Heart left ventricle (tissue), 16 donors: ENCODE measurements around the gene THADA. TPM values are rescaled to one million over a fixed set of nuclear protein-coding genes. Genes with fewer than 3 reads are reported as not detected.
A peak's percentile ranks its signal among the peaks of the same experiment; 100 is the strongest.

Experiments used
- ATAC-seq, 4 donors: fragments of 200-7000 bp; cut with Tn5 transposase; one replicate each; pipeline ENCODE4 v1.9.1; 2020 to 2022; ENCODE audit warnings: moderate library complexity in 4 of 4, mild to moderate bottlenecking in 3 of 4, moderate number of reproducible peaks in 1 of 4
- DNase-seq, 5 donors: peaks; one replicate each; pipeline ENCODE4 v3.0.0-alpha.2; 2020
- H3K27ac ChIP-seq, 12 donors: fragments of 200-600 bp; sonication (generic) in 4 of 12; one replicate each; pipeline versions ENCODE4 v1.5.0 to v1.8.0; 2016 to 2022; ENCODE audit warnings: mild to moderate bottlenecking in 2 of 12
- H3K27me3 ChIP-seq, 9 donors: fragments of 200-600 bp; sonication (generic) in 2 of 9; one replicate each; pipeline versions ENCODE4 v1.5.1 to v1.8.0; 2016 to 2022; ENCODE audit warnings: mild to moderate bottlenecking in 3 of 9
- H3K36me3 ChIP-seq, 9 donors: fragments of 200-600 bp; sonication (generic) in 2 of 9; one replicate each; pipeline versions ENCODE4 v1.5.0 to v1.8.0; 2018 to 2022; ENCODE audit warnings: mild to moderate bottlenecking in 2 of 9
- H3K4me1 ChIP-seq, 12 donors: fragments of 200-600 bp; sonication (generic) in 4 of 12; one replicate each; pipeline versions ENCODE4 v1.5.0 to v1.8.0; 2016 to 2022; ENCODE audit warnings: mild to moderate bottlenecking in 3 of 12
- H3K4me3 ChIP-seq, 12 donors: fragments of 200-600 bp; sonication (generic) in 4 of 12; one replicate each; pipeline versions ENCODE4 v1.5.0 to v1.8.0; 2017 to 2022; ENCODE audit warnings: mild to moderate bottlenecking in 9 of 12, moderate library complexity in 4 of 12
- H3K9me3 ChIP-seq, 12 donors: fragments of 200-600 bp; sonication (generic) in 4 of 12; one replicate each; pipeline versions ENCODE4 v1.5.0 to v1.8.0; 2016 to 2022; ENCODE audit warnings: mild to moderate bottlenecking in 1 of 12
- POLR2A ChIP-seq, 2 donors: fragments of 450-650 bp; IDR thresholded peaks; one replicate each; pipeline ENCODE4 v1.6.1; 2017; ENCODE audit warnings: antibody characterized with exemption in 2 of 2, mild to moderate bottlenecking in 2 of 2, moderate library complexity in 2 of 2
- WGBS, 4 donors: extraction: QIAGEN DNeasy Blood & Tissue Kit in 2 of 4; methylation state at CpG; one replicate each; pipeline versions ENCODE4 v1.1.5 to v1.1.7; 2013 to 2018; 5-methylcytosine and 5-hydroxymethylcytosine counted together
- intact Hi-C, 10 donors: fragments of 100-400 bp; cut with DNase I; formaldehyde crosslinking; loops; one replicate each; pipeline versions ENCODE4 v1.11.1 to v1.14.2; 2022
- polyA plus RNA-seq, 2 donors: library from polyadenylated mRNA; stranded (reverse); fragments of 200-250 nt; gene quantifications; one replicate each; pipeline ENCODE4 v1.2.3, GENCODE V29; 2013
- total RNA-seq, 9 donors: library from RNA; depleted of rRNA in 2 of 9; stranded (reverse); fragments of >200 nt in 2 of 9; fragmentation: NEBNext Ultra II Directional in 3 of 9; extraction: Animal tissue kit (Norgen Biotek cat#: 25700) in 3 of 9; gene quantifications; one replicate each; pipeline versions ENCODE4 v1.1.0 to v1.2.4, GENCODE V29; 2016 to 2023
- TF ChIP-seq, protein P1 (sequence below), 12 donors: fragments of 200-600 bp; sonication (generic) in 4 of 12; IDR thresholded peaks; one replicate each; pipeline versions ENCODE4 v1.5.0 to v1.8.0; 2018 to 2022; ENCODE audit warnings: antibody characterized with exemption in 12 of 12, mild to moderate bottlenecking in 5 of 12
- donor health status: ischemic (EF 13 %, LVEDD 7.1; RV severe dilation, severe dysfunction).
- donor health status: healthy with polysubstance abuse.
- donor health status: DM: no; HTN: yes; CAD: no.
- donor health status: DM: no; HTN: no; CAD: no.
- donor health status: ischemic (EF 25% LVEDD 6.9; RV normal size, moderate dysfunction).
- donor health status: ischemic (EF 25% LVEDD 5.7; RV mildly dilated, moderate dysfunction).
- donor health status: healthy.
- donor health status: DM: yes; HTN: yes; CAD: no.
- donor health status: ischemic (EF 35%, LVEDD 5.7; RV mildly dilated, moderate dysfunction).
- donor health status: nonischemic (EF 11% LVEDD 7.7; RV severe dilation, severe dysfunction).
- donor health status: DM: yes; HTN: yes; CAD: no.
- donor health status: PGD.
- donor health status: ischemic (EF 29% LVEDD 5.4; RV normal size, mild dysfunction).
- donor health status: nonischemic (EF 23%, LVEDD 6.1; RV moderate dilation, normal function).

THADA gene
- total and polyA plus RNA-seq, 11 donors = 6.8 to 21.4 (median 13.0) TPM

GRCh38 chr2:43266711-43267111, 329.1 kb downstream of the THADA start:
- H3K27me3 ChIP-seq = no peaks in the 10 kb centered on the region
- H3K36me3 ChIP-seq = no peaks in the 10 kb centered on the region
- peak in 1 of 4 donors; percentile 15 for ATAC-seq
- H3K27ac ChIP-seq = peak overlapping the region in 8 of 12 donors; percentile 25 to 90 (median 78)
- H3K9me3 ChIP-seq = no peaks in the 10 kb centered on the region
- peak; percentile 56 to 74 (median 66) for DNase-seq
- WGBS, 4 donors = 54 to 71% (median 63%) methylated on average over 4 of the region's 4 CpGs
- no peak overlapping the region for H3K4me3 ChIP-seq
- peaks cover 15 to 71% (median 53%) of the 10 kb centered on the region in 12 donors for H3K4me1 ChIP-seq
- intact Hi-C loops = loop anchor here in 4 of 10 donors (5.0 kb wide), 3 partner anchors 61 to 81 kb away; no protein-coding TSS in a partner anchor
- TF ChIP-seq POLR2A (IDR thresholded peaks at IDR 0.05) = no peak
- TF ChIP-seq, protein P1, sequence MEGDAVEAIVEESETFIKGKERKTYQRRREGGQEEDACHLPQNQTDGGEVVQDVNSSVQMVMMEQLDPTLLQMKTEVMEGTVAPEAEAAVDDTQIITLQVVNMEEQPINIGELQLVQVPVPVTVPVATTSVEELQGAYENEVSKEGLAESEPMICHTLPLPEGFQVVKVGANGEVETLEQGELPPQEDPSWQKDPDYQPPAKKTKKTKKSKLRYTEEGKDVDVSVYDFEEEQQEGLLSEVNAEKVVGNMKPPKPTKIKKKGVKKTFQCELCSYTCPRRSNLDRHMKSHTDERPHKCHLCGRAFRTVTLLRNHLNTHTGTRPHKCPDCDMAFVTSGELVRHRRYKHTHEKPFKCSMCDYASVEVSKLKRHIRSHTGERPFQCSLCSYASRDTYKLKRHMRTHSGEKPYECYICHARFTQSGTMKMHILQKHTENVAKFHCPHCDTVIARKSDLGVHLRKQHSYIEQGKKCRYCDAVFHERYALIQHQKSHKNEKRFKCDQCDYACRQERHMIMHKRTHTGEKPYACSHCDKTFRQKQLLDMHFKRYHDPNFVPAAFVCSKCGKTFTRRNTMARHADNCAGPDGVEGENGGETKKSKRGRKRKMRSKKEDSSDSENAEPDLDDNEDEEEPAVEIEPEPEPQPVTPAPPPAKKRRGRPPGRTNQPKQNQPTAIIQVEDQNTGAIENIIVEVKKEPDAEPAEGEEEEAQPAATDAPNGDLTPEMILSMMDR (IDR thresholded peaks at IDR 0.05) = no peak

DNA sequence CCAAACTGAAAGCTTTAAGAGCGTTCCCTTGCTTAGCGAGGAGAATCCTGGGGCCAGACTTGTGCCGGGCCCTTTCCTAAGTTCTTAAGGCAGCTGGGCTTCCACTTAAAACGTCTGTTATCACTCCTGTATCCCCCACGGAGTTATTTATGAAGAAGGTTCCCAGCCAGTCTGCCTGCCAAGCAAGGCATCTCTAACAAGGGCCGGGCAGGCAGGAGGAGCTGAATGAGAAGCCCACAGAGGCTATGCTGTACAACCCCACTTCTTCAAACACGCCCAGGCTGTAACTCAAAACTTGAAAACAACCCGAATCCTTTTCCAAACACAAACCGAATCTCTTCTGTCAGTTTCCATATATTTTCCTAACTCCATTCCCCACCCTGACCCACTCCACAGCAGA, 330.4 kb downstream of the THADA start:
- DNase-seq (peak in 2 of 5 donors; percentile 29 to 72), ATAC-seq (peak in 1 of 4 donors; percentile 7)
- Histone ChIP-seq H3K27ac (peak overlapping the region; percentile 8 to 83 (median 68)), H3K36me3 (no peaks in the 10 kb centered on the region), H3K9me3 (no peaks in the 10 kb centered on the region), H3K27me3 (no peaks in the 10 kb centered on the region), H3K4me3 (peak overlapping the region in 1 of 12 donors; percentile 19), H3K4me1 (peaks cover 15 to 67% (median 49%) of the 10 kb centered on the region in 12 donors)
- 50 to 55% (median 52%) methylated on average over 9 of the region's 9 CpGs for WGBS, 4 donors
- TF ChIP-seq POLR2A (IDR thresholded peaks at IDR 0.05) = no peak
- TF ChIP-seq, protein P1 (IDR thresholded peaks at IDR 0.05) = no peak
- intact Hi-C loops = loop anchor here in 4 of 10 donors (5.0 kb wide), 3 partner anchors 62 to 82 kb away; no protein-coding TSS in a partner anchor

GRCh38 chr2:43265001-43265400, 330.8 kb downstream of the THADA start:
- Histone ChIP-seq H3K27me3 (no peaks in the 10 kb centered on the region), H3K4me3 (peak overlapping the region in 1 of 12 donors; percentile 19), H3K27ac (peak overlapping the region in 11 of 12 donors; percentile 8 to 83 (median 68)), H3K9me3 (no peaks in the 10 kb centered on the region), H3K4me1 (peaks cover 12 to 63% (median 45%) of the 10 kb centered on the region in 12 donors), H3K36me3 (no peaks in the 10 kb centered on the region)
- intact Hi-C loops = loop anchor here in 4 of 10 donors (5.0 kb wide), 3 partner anchors 62 to 82 kb away; no protein-coding TSS in a partner anchor
- DNase-seq = peak; percentile 53 to 85 (median 68)
- WGBS, 4 donors = 57 to 71% (median 60%) methylated on average over 5 of the region's 5 CpGs
- no peak for ATAC-seq
- no peak for TF ChIP-seq POLR2A (IDR thresholded peaks at IDR 0.05)
- TF ChIP-seq, protein P1 (IDR thresholded peaks at IDR 0.05) = no peak

DNA sequence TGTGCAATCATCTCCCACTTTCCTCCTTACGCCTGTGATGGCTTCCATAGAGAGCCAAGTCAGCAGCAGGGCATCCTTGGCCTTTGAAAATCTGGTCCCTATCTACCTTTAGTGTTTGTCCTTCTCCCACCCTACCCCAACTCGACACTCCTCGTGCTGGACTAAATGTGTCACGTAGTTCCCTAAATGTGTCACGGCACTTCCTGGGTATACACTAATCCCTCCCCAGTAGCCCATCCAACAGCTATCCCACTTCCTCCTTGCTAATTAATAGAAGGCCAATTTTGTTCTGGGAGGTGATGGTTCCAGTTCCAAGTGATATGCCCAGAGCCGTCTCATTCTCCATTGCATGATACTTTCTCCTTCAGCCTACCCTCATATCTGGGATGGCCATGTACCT, 332.9 kb downstream of the THADA start:
- Histone ChIP-seq H3K9me3 (no peaks in the 10 kb centered on the region), H3K36me3 (no peaks in the 10 kb centered on the region), H3K4me3 (no peak overlapping the region), H3K27me3 (no peaks in the 10 kb centered on the region), H3K4me1 (peaks cover 0 to 48% (median 27%) of the 10 kb centered on the region in 12 donors), H3K27ac (no peak overlapping the region)
- intact Hi-C loops = no loop called here
- no peak for ATAC-seq
- 92 to 95% (median 93%) methylated on average over 6 of the region's 6 CpGs for WGBS, 4 donors
- TF ChIP-seq, protein P1 (IDR thresholded peaks at IDR 0.05) = no peak
- no peak for TF ChIP-seq POLR2A (IDR thresholded peaks at IDR 0.05)
- DNase-seq = no peak
